Parathyroid adenoma (tissue), 2 donors: ENCODE measurements around the gene MMRN1.
"Not testable (repeated sequence)": the region's sequence is repeated elsewhere in the genome, so short reads cannot be mapped to it uniquely, and the experiment has no call there.

Experiments
- H2AFZ ChIP-seq: fragments of 300-600 bp; sonication (generic); one replicate; pipeline ENCODE4 v1.7.0; 2017; ENCODE audit warnings: antibody characterized with exemption, mild to moderate bottlenecking
- H3K27ac ChIP-seq: fragments of 300-600 bp; sonication (generic); one replicate; pipeline ENCODE4 v1.7.0; 2017
- H3K27me3 ChIP-seq: fragments of 300-600 bp; sonication (generic); one replicate; pipeline ENCODE4 v1.7.0; 2017; ENCODE audit warnings: low read length; ENCODE audit not compliant: control insufficient read depth, insufficient read depth
- H3K36me3 ChIP-seq: fragments of 300-600 bp; sonication (generic); one replicate; pipeline ENCODE4 v1.7.0; 2017; ENCODE audit warnings: low read length; ENCODE audit not compliant: control insufficient read depth, insufficient read depth
- H3K4me1 ChIP-seq: fragments of 300-600 bp; sonication (generic); one replicate; pipeline ENCODE4 v1.7.0; 2017; ENCODE audit warnings: control low read depth
- H3K4me2 ChIP-seq: fragments of 300-600 bp; sonication (generic); one replicate; pipeline ENCODE4 v1.7.0; 2017; ENCODE audit warnings: low read length
- H3K4me3 ChIP-seq: fragments of 300-600 bp; sonication (generic); one replicate; pipeline ENCODE4 v1.7.0; 2017; ENCODE audit warnings: low read depth, low read length
- H3K79me2 ChIP-seq: fragments of 300-600 bp; sonication (generic); one replicate; pipeline ENCODE4 v1.7.0; 2017; ENCODE audit warnings: control low read depth
- H3K9ac ChIP-seq: fragments of 300-600 bp; sonication (generic); one replicate; pipeline ENCODE4 v1.7.0; 2017; ENCODE audit warnings: mild to moderate bottlenecking
- H3K9me3 ChIP-seq: fragments of 300-600 bp; sonication (generic); one replicate; pipeline ENCODE4 v1.7.0; 2017; ENCODE audit warnings: low read length; ENCODE audit not compliant: control insufficient read depth
- TF ChIP-seq, protein P1 (sequence below): fragments of 300-600 bp; sonication (generic); IDR thresholded peaks from one replicate; pipeline ENCODE4 v1.7.0; 2017; ENCODE audit warnings: antibody characterized with exemption, mild to moderate bottlenecking
- donor health status: primary hyperparathyroidism.

Gene MMRN1

DNA sequence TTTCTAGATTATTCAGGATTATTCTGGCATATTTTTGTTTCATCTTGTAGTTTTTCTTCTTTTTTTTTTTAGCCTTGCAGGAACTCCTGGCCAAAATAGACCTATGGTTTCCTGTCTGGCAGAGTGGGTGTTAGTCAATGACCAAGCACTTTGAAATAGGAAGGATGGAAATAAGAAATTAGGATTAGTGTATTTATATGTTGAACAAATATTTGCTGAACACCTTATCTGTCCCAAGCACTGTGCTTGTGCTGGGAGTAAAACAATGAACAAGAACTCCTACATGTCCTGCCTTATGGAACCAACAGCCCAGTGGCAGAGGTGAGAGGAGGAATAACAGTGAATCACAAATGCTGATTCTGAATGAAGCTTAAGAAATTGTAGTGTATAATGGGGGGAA lies 4.5 kb downstream of the MMRN1 start:
- Histone ChIP-seq H3K9me3 (no peaks in the 10 kb centered on the region), H3K4me1 (no peaks in the 10 kb centered on the region), H3K36me3 (no peaks in the 10 kb centered on the region), H3K4me2 (no peak overlapping the region), H3K27ac (no peak overlapping the region), H2AFZ (no peak overlapping the region), H3K79me2 (no peaks in the 10 kb centered on the region), H3K9ac (no peak overlapping the region), H3K4me3 (no peak overlapping the region), H3K27me3 (no peaks in the 10 kb centered on the region)
- TF ChIP-seq, protein P1, sequence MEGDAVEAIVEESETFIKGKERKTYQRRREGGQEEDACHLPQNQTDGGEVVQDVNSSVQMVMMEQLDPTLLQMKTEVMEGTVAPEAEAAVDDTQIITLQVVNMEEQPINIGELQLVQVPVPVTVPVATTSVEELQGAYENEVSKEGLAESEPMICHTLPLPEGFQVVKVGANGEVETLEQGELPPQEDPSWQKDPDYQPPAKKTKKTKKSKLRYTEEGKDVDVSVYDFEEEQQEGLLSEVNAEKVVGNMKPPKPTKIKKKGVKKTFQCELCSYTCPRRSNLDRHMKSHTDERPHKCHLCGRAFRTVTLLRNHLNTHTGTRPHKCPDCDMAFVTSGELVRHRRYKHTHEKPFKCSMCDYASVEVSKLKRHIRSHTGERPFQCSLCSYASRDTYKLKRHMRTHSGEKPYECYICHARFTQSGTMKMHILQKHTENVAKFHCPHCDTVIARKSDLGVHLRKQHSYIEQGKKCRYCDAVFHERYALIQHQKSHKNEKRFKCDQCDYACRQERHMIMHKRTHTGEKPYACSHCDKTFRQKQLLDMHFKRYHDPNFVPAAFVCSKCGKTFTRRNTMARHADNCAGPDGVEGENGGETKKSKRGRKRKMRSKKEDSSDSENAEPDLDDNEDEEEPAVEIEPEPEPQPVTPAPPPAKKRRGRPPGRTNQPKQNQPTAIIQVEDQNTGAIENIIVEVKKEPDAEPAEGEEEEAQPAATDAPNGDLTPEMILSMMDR = no peak

DNA sequence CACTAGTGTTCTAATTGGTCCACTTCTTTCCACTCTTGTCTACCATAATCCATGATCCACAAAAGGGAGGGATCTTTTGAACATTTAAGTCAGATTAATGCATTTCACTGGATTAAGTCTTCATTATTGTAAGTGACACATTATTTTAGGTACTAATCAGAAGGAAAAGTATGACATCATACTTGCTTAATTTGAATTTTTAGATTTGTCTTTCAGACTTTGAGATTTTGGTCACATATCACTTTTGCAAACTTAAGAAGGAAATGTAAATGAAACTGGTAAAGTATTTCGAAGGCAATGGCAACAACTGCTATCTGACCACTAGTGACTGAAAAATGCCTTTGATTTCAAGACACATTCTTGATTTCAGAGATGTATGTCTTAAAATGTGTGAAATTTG lies 5.2 kb downstream of the MMRN1 start:
- TF ChIP-seq, protein P1 = no peak
- Histone ChIP-seq H3K36me3 (no peaks in the 10 kb centered on the region), H3K4me2 (no peak overlapping the region), H3K4me1 (no peaks in the 10 kb centered on the region), H2AFZ (no peak overlapping the region), H3K9ac (no peak overlapping the region), H3K79me2 (no peaks in the 10 kb centered on the region), H3K27ac (no peak overlapping the region), H3K9me3 (no peaks in the 10 kb centered on the region), H3K27me3 (no peaks in the 10 kb centered on the region), H3K4me3 (no peak overlapping the region)

DNA sequence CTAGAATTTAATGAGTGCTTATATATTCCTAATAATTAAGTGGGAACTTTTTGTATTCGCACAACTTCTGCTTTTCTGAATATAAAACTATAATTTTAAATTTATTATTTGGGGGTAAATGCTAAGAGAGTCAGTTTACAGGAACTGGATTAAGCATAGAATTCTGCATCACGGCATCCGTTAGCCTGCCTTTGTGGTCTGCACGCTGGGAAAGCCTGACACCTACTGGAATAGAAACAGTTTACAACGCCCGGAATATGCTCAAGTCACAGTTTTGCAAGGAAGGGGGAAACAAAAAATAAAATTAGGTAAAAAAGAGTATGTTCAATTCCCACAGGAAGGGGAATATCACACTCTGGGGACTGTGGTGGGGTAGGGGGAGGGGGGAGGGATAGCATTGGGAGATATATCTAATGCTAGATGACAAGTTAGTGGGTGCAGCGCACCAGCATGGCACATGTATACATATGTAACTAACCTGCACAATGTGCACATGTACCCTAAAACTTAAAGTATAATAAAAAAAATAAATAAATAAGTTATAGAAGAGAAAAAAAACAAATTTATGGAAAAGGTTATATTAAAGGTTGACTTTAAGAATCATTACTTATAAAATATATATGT lies 7.3 kb downstream of the MMRN1 start:
- not testable (repeated sequence) for H3K27ac ChIP-seq, H2AFZ ChIP-seq, H3K9me3 ChIP-seq, H3K9ac ChIP-seq, H3K4me2 ChIP-seq, H3K4me3 ChIP-seq, H3K36me3 ChIP-seq, H3K4me1 ChIP-seq, H3K79me2 ChIP-seq, H3K27me3 ChIP-seq
- TF ChIP-seq, protein P1 = peak; percentile 37

DNA sequence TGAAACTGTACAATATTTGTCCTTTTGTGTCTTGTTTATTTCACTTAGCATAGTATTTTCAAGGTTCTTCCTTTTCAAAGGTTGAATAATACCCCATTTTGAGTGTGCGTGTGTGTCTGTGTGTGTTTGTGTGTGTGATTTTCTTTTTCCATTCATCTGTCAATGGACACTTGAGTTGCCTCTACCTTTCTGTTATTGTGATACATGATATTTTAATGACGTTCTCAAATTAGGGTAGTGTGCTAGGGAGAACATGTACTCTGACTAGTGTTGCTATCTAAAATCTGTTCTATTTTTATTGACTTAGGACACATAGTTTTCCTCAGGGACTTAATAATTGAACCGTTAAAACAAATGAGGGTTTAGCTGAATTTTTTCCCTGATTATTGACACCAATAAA lies 9.9 kb downstream of the MMRN1 start:
- no peaks in the 10 kb centered on the region for H3K4me1 ChIP-seq
- no peak overlapping the region for H3K4me2 ChIP-seq
- no peak overlapping the region for H3K27ac ChIP-seq
- no peaks in the 10 kb centered on the region for H3K9me3 ChIP-seq
- no peak overlapping the region for H2AFZ ChIP-seq
- TF ChIP-seq, protein P1 = no peak
- H3K36me3 ChIP-seq = no peaks in the 10 kb centered on the region
- no peak overlapping the region for H3K4me3 ChIP-seq
- no peaks in the 10 kb centered on the region for H3K79me2 ChIP-seq
- H3K9ac ChIP-seq = no peak overlapping the region
- no peaks in the 10 kb centered on the region for H3K27me3 ChIP-seq

DNA sequence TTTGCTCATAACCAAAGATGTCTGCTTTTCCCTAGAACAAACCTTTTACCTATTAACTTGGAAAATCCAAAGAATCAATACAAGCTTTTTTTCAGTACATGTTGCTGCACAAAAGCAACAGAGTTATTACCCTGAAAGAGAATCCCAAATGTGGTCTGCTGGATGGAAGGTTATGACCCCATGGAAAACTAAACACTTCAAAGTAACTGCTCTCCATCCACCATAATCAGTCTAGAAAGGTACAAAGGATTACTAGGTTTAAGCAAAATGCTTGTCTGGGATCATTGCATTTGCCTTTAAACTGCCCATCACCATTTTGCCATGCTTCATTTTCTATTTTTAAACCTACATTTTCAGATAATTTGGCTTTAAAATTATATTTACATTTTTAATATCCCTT lies 11.7 kb downstream of the MMRN1 start:
- no peaks in the 10 kb centered on the region for H3K79me2 ChIP-seq
- no peaks in the 10 kb centered on the region for H3K27me3 ChIP-seq
- no peaks in the 10 kb centered on the region for H3K9me3 ChIP-seq
- H3K4me1 ChIP-seq = no peaks in the 10 kb centered on the region
- H3K36me3 ChIP-seq = no peaks in the 10 kb centered on the region
- no peak overlapping the region for H3K4me3 ChIP-seq
- H3K27ac ChIP-seq = no peak overlapping the region
- no peak overlapping the region for H3K4me2 ChIP-seq
- no peak overlapping the region for H3K9ac ChIP-seq
- no peak overlapping the region for H2AFZ ChIP-seq
- TF ChIP-seq, protein P1 = no peak
